T47D (cell line): ENCODE results near the gene DGKB.

Experiments
- DNase-seq, 2 experiments: peaks; one replicate each; pipeline versions ENCODE4 v3.0.0 to v3.0.0-alpha.2; 2011 to 2012; ENCODE audit warnings: low read depth in 1 of 2, low spot score in 1 of 2
- JUND ChIP-seq: IDR thresholded peaks from 2 replicates; pipeline ENCODE4 v1.6.1; 2012; ENCODE audit warnings: low read depth
- in situ Hi-C: cut with HindIII; loops from 2 replicates; pipeline ENCODE4 v1.10.0; 2016; ENCODE audit warnings: low sequenced_read_pairs, low pct_unique_long_range_greater_than_20kb

DGKB gene

DNA sequence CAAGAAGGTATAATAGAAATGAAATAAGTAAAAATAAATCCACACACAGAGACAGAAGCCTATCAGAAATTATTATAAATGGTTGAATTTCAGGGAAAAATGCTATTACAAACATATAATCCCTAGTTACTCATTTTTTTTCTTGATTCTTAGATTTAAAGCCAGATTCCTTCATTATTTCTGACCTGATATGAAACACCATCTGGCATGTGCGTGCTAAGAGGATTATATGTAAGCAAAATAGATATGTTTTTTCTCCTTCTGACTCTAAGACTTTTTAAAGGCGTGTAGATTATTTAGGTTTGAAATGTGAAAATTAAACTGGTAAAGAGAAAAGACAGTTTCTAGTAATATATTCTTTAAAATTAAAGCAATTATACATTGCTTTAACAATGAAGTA is 676.4 kb downstream of the DGKB start:
- DNase-seq = no peak
- no peak for TF ChIP-seq JUND
- in situ Hi-C loops = no loop called here

DNA sequence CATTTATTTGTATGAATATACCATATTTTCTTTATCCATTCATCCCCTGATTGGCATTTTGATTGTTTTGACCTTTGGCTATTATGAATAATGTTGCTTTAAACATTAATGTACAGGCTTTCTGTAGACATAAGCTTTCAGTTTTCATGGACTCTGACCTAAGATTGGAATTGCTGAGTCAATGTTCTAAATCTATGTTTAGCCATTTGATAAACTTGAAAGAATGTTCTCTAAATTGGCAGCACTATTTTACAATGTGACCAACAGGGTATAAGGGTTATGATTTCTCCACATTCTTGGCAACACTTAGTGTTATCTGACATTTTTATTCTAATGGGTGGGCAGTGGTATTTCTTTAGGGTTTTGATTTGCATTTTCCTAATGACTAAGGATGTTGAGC is 683.4 kb downstream of the DGKB start:
- no peak for DNase-seq
- TF ChIP-seq JUND = no peak
- in situ Hi-C loops = no loop called here

DNA sequence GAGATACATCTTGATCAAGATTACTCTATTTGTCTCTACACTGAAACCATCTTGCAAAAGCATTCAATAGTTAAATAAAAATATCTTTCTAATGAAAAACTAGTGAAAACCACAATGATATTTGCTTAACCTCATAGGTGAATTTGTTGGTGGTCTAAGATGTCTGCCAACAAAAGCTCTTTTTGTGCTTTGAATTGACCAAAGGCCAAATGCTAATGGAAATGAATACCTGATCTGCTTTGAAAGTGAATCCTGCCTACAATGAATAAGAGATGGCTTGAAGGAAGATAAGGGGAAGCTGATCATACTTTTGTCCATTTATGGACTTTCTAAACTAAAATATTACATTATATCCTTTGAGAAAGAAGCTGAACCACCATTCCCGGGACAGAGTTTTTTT is 684.2 kb downstream of the DGKB start:
- DNase-seq = no peak
- in situ Hi-C loops = no loop called here
- no peak for TF ChIP-seq JUND

DNA sequence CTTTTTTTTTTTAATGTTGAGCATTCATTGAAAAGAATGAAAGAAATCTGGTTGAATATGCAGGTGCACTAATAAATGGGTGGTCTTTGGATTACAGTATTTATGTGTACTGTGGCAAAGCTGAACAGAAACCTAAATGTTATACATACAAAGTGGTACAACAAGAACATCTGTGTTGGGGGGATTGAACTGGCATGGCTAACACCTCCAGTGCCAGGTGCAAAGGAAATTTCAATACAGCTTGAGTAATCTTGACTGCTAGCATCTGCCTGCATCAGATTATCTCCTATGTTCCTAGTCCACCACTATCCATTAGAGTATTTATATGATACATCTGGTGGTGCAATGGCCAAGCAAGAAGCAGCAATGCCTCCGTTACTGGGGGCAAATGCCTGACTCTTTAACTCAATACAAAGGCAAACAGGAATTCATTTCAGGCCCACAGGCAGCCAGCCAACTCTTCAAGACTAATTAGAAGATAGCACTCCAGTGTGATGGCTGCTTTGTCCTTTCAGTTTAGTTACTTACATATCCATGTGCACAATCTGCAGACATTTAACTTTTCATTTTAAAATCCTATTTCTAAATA is 692.6 kb downstream of the DGKB start:
- no peak for TF ChIP-seq JUND
- DNase-seq = no peak
- in situ Hi-C loops = no loop called here

DNA sequence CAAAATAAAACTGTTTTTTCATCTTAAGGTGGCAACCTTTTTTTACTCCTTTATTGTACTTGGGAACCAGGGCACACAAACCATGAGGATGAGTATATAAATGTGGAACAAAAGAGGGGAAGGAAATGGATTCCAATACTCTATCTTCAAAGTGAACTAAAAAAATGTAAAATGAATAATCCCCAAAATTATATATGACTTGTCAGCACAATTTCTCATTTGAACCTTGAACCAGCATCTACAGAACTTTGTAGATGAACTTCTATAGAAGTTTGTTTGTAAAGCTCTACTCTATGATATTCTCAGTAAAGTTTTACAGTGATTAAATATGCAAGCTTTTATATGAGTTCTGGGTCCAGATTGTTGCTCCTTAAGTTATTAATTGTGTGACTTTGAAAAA is 694.8 kb downstream of the DGKB start:
- in situ Hi-C loops = no loop called here
- DNase-seq = no peak
- TF ChIP-seq JUND = no peak

DNA sequence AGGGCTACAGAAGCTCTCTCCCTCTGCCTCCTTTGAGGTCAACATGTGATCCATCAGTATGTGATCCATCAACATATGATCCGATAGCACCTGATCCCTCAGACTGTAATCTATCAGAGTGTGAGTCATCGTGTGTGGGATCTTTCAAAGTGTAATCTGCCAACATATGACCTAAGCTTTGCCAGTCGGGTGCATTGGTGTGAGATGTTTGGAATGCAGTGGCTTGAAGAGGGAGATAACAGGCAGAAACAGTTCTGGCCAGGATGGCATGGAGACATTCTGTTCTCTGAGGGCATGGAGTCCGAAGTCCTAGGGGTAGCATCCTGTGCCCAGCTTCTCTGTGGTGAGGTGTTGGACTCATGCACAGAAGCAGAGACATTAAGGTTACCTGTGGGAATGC is 695.4 kb downstream of the DGKB start:
- in situ Hi-C loops = no loop called here
- no peak for DNase-seq
- TF ChIP-seq JUND = no peak

DNA sequence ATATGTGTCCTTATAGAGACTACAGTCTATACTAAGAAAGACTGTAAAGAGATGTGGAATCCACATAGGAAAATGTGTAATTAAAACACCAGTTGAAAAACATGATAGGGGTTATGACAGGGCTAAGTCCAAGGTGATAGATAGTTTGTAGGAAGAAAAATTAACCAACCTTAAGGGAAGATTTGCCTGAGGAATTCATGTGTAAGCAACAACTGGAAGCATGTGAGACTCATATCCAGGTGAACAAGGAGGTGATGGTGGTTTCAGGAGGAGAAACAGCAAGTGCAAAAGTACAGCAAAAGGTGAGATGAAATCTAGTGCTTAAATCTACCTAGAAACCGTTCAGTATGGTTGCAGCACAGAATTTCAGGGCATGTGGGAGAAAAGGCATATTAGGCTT is 696.4 kb downstream of the DGKB start:
- in situ Hi-C loops = no loop called here

DNA sequence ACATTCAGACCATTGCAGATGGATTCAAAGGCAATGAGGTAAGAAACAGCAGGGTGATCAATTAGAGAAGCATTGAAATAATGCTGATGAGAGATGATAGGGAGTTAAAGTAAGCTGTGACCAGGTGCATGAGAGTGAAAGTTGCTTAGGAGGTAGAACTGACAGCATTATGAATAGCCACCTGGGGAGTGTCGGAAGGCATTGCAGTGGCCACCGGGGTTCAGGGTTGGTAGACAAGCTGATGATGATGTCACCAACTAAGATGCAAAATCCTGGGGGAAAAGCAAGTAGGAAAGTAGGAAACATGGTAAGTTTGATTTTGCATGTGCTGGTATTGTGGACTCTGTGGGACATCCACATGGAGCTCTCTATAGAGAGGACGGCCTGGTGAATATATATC is 701.2 kb downstream of the DGKB start:
- in situ Hi-C loops = no loop called here
- DNase-seq = no peak
- TF ChIP-seq JUND = no peak

More for the DNA sequence above, 696.4 kb downstream of the DGKB start:
- DNase-seq = no peak
- no peak for TF ChIP-seq JUND

DNA sequence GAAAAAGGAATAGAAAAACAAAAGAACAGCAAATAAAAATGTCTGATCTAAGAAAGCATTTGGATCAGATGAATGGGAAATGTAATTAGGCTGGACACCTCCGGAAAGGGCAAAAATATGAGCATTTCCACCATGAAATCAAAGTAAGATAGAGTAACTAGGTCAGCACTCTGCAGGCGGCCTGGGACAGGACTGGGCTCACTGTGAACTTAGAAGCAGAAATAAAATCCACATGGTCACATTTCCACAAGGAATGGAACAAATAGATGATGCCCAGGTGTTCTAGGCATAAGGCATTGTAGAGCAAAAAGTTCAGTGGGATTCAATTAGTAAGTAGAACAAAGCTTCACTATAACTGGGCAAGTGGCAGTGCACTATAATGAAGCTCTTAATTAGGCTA is 703.2 kb downstream of the DGKB start:
- no peak for DNase-seq
- in situ Hi-C loops = no loop called here
- TF ChIP-seq JUND = no peak

DNA sequence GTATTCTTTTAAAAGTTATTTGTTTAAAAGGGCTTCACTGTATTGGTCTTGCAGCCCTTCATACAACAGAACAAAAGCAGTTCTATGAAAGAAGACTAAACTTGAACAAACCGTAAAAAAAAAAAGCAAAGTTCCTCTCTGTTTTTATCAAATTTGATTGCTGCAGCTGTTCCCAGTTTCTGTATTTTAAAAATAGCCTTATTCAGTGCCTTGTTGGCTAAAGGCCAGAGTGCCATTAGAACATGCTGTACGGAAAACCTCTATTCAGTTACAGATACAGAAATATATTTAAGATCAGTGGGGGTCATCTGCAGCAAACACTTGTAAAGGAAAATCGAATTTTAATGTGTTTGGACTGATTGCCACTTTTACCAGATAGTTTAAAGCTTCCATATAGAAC is 705.3 kb downstream of the DGKB start:
- in situ Hi-C loops = no loop called here
- no peak for TF ChIP-seq JUND
- DNase-seq = no peak

DNA sequence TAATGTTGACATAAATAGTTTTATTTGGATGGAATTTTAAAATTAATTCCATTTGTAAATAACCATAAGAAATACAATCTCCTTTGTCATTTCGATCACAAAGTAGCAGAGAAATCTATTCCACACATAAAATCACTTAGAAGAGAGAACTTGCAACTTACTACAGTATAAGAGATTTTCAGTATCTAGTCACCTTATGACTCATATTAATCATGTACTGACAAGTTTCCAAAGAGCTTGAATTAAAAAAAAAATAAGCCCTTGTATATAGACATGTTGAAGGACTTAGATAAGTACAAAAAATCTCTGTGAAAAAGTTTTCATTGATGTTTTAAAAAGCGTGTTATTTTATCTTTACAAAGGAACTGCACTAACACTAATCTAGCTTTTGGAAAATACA is 706.0 kb downstream of the DGKB start:
- DNase-seq = no peak
- TF ChIP-seq JUND = no peak
- in situ Hi-C loops = no loop called here

DNA sequence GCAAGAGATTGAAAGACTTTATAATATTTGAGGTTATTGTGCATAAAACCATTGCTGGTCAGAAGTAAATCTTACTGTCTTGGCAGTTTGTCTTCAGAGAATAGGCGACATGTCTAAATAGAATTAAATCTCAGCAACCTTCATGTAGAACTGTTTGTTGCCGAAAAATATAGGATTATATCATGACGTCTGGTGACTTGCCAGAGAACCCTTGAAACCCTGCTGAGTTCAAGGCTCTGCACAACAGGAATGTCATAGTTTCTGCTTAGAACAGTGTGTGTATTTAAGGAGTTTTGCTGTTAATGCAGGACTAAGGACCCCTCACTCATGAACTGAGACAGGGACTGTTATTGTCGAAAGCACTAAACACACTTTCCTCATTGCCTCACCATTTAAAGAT is 706.7 kb downstream of the DGKB start:
- in situ Hi-C loops = no loop called here
- TF ChIP-seq JUND = no peak
- no peak for DNase-seq

DNA sequence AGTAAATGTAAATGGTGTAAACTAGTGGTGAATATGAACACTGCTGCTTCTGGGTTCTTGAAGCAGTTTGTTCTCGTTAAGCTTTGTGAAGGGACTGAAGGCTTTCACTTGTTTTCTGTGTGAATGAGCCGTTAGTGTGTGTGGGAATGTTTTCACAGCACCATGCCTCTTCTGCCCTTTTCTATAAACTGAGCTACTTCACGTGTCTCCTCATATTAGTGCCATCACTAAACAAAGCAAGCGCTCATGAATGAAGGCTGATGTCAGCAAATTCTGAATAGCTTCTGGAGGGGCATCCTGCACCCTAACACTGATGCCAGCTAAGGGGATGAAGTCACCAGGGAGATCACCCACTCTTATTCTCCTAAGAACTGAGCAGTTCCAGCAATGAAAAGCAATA is 707.5 kb downstream of the DGKB start:
- DNase-seq = no peak
- TF ChIP-seq JUND = no peak
- in situ Hi-C loops = no loop called here

DNA sequence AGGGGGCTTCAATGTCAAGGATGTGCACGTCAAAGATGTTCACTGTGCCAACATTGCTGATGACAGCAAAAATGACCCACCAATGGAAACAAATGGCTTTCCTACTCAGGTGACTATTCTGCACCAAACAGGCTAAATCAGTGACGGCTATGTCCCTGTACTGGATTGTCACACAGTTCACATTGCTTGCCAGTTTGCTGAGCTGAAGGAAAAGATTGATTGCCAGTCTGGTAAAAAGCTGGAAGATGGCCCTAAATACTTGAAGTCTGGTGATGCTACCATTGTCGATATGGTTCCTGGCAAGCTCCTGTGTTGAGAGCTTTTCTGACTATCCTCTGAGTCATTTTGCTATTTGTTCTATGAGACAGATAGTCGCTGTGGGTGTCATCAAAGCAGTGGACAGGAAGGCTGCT is 710.9 kb downstream of the DGKB start:
- no peak for TF ChIP-seq JUND
- in situ Hi-C loops = no loop called here
- no peak for DNase-seq

DNA sequence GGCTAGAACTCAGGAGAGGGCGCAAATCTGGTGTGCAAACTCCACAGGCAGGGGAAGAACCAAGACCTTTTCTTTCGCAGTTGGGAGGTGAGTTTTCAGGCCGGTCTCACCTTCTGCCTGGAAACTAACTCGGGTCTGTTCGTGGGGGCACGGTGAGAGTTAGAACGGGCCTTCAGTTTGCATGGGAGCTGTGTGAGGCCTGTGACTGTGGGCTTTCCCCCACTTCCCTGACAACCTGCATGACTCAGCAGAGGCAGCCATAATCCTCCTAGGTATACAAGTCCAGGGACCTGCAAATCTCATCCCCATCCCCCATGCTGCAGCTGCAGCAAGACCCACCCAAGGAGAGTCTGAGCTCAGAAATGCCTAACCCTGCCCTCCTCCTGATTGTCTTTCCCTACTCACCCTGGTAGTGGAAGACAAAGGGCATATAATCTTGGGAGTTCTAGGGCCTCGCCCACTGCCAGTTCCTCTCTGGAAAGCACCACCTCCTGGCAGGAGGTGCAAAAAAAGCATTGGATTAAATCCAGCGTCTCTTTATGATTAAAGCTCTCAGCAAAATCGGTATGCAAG is 718.2 kb downstream of the DGKB start:
- DNase-seq = no peak
- in situ Hi-C loops = no loop called here
- TF ChIP-seq JUND = no peak
